Uterus (tissue), 4 donors: Measurements from ENCODE around the gene DTX3. TPM values are rescaled to one million over a fixed set of nuclear protein-coding genes. Genes with fewer than 3 reads are reported as not detected.

ENCODE experiments used
- DNase-seq, 2 donors: peaks; one replicate each; pipeline ENCODE4 v3.0.0-alpha.2; 2019 to 2020
- H3K27ac ChIP-seq, 2 donors: fragments of 200-600 bp; sonication (generic); 1 replicate in 1 of 2; 2 replicates in 1 of 2; pipeline ENCODE4 v1.5.1; 2016 to 2018
- H3K27me3 ChIP-seq, 2 donors: fragments of 200-600 bp; sonication (generic); one replicate each; pipeline ENCODE4 v1.5.1; 2018 to 2019; ENCODE audit warnings: control low read depth in 1 of 2
- H3K36me3 ChIP-seq, 2 donors: fragments of 200-600 bp; sonication (generic); one replicate each; pipeline ENCODE4 v1.5.1; 2019; ENCODE audit warnings: control low read depth in 1 of 2
- H3K4me1 ChIP-seq, 2 donors: fragments of 200-600 bp; sonication (generic); one replicate each; pipeline ENCODE4 v1.5.1; 2018 to 2019; ENCODE audit warnings: control low read depth in 1 of 2
- H3K4me3 ChIP-seq, 2 donors: fragments of 200-600 bp; sonication (generic); 1 replicate in 1 of 2; 2 replicates in 1 of 2; pipeline ENCODE4 v1.5.1; 2018 to 2019; ENCODE audit warnings: mild to moderate bottlenecking in 1 of 2
- H3K9me3 ChIP-seq, 2 donors: fragments of 200-600 bp; sonication (generic); one replicate each; pipeline ENCODE4 v1.5.1; 2019; ENCODE audit warnings: control low read depth in 1 of 2
- CTCF ChIP-seq, 4 experiments: fragments of 200-600 bp in 2 of 4; fragments of 450-650 bp in 2 of 4; sonication (generic) in 2 of 4; IDR thresholded peaks; one replicate each; pipeline ENCODE4 v1.5.1; 2016 to 2019; ENCODE audit warnings: antibody characterized with exemption in 4 of 4, mild to moderate bottlenecking in 2 of 4, moderate library complexity in 1 of 4
- POLR2A ChIP-seq, 2 donors: fragments of 450-650 bp; IDR thresholded peaks; one replicate each; pipeline ENCODE4 v1.6.1; 2016; ENCODE audit warnings: antibody characterized with exemption in 2 of 2, mild to moderate bottlenecking in 1 of 2, moderate library complexity in 1 of 2
- intact Hi-C: fragments of 100-400 bp; cut with DNase I; formaldehyde crosslinking; loops from one replicate; pipeline ENCODE4 v1.15.1; 2023; ENCODE audit warnings: low total_unique reads
- total RNA-seq, 4 donors: library from RNA; depleted of rRNA in 3 of 4; stranded (reverse); fragments of >200 nt in 3 of 4; gene quantifications; one replicate each; pipeline versions ENCODE4 v1.1.0 to v1.2.4, GENCODE V29; 2014 to 2023
- donor health status: DM: yes; HTN: yes; CAD: no.

The DTX3 gene
- total RNA-seq, 4 donors from 2014 or later, result 17.6 to 82.5 (median 40.9) TPM

- Histone ChIP-seq H3K4me1 (peaks cover 0 to 6% of the 10 kb centered on the region in 2 donors), H3K27ac (no peak overlapping the region), H3K9me3 (no peaks in the 10 kb centered on the region), H3K36me3 (no peaks in the 10 kb centered on the region), H3K27me3 (no peaks in the 10 kb centered on the region), H3K4me3 (no peak overlapping the region)
- TF ChIP-seq POLR2A (IDR thresholded peaks at IDR 0.05) (no peak), CTCF (IDR thresholded peaks at IDR 0.05) (no peak)
- no peak for DNase-seq
- intact Hi-C loops, result no loop called here
Measured at GRCh38 chr12:57622293-57623245, 17.9 kb downstream of the DTX3 start.

GRCh38 chr12:57623385-57623784, 18.8 kb downstream of the DTX3 start:
- H3K36me3 ChIP-seq, result no peaks in the 10 kb centered on the region
- no peak overlapping the region for H3K4me3 ChIP-seq
- peaks cover 0 to 6% of the 10 kb centered on the region in 2 donors for H3K4me1 ChIP-seq
- no peaks in the 10 kb centered on the region for H3K27me3 ChIP-seq
- no peak overlapping the region for H3K27ac ChIP-seq
- TF ChIP-seq CTCF (IDR thresholded peaks at IDR 0.05), result no peak
- no peak for TF ChIP-seq POLR2A (IDR thresholded peaks at IDR 0.05)
- no peak for DNase-seq
- intact Hi-C loops, result no loop called here
- no peaks in the 10 kb centered on the region for H3K9me3 ChIP-seq

- peaks cover 0 to 6% of the 10 kb centered on the region in 2 donors for H3K4me1 ChIP-seq
- no peak overlapping the region for H3K4me3 ChIP-seq
- no peak for DNase-seq
- H3K27me3 ChIP-seq, result no peaks in the 10 kb centered on the region
- no peaks in the 10 kb centered on the region for H3K36me3 ChIP-seq
- H3K9me3 ChIP-seq, result no peaks in the 10 kb centered on the region
- no peak overlapping the region for H3K27ac ChIP-seq
- TF ChIP-seq CTCF (IDR thresholded peaks at IDR 0.05), result no peak
- TF ChIP-seq POLR2A (IDR thresholded peaks at IDR 0.05), result no peak
- intact Hi-C loops, result no loop called here
Measured at GRCh38 chr12:57623811-57624390, 19.3 kb downstream of the DTX3 start.

- Histone ChIP-seq H3K9me3 (no peaks in the 10 kb centered on the region), H3K4me3 (no peak overlapping the region), H3K4me1 (peaks cover 0 to 6% of the 10 kb centered on the region in 2 donors), H3K27me3 (no peaks in the 10 kb centered on the region), H3K27ac (no peak overlapping the region), H3K36me3 (no peaks in the 10 kb centered on the region)
- DNase-seq, result no peak
- no peak for TF ChIP-seq CTCF (IDR thresholded peaks at IDR 0.05)
- TF ChIP-seq POLR2A (IDR thresholded peaks at IDR 0.05), result no peak
- intact Hi-C loops, result no loop called here
Measured at GRCh38 chr12:57624441-57625220, 20.0 kb downstream of the DTX3 start.
